KMS-11 (cell line): ENCODE results near the gene CLCNKA.

ENCODE experiments used
- H2AFZ ChIP-seq: fragments of 200-600 bp; sonication (generic); 2 replicates; pipeline ENCODE4 v1.6.1; 2016; ENCODE audit warnings: antibody characterized with exemption, mixed run types, low read depth
- H3K27ac ChIP-seq: fragments of 200-600 bp; sonication (generic); 2 replicates; pipeline ENCODE4 v1.6.1; 2016; ENCODE audit warnings: mild to moderate bottlenecking, mixed run types
- H3K27me3 ChIP-seq: fragments of 200-600 bp; sonication (generic); 2 replicates; pipeline ENCODE4 v1.6.1; 2017; ENCODE audit warnings: mild to moderate bottlenecking, low read depth, mixed run types, moderate library complexity; ENCODE audit not compliant: insufficient read depth
- H3K36me3 ChIP-seq: fragments of 200-600 bp; sonication (generic); 2 replicates; pipeline ENCODE4 v1.6.1; 2017; ENCODE audit warnings: mild to moderate bottlenecking, mixed run types; ENCODE audit not compliant: insufficient read depth
- H3K4me1 ChIP-seq: fragments of 200-600 bp; sonication (generic); 2 replicates; pipeline ENCODE4 v1.6.1; 2016; ENCODE audit warnings: mild to moderate bottlenecking, low read depth, mixed run types; ENCODE audit not compliant: poor library complexity, severe bottlenecking
- H3K4me2 ChIP-seq: fragments of 200-600 bp; sonication (generic); 2 replicates; pipeline ENCODE4 v1.7.0; 2016; ENCODE audit warnings: mild to moderate bottlenecking, mixed run types
- H3K4me3 ChIP-seq: fragments of 200-600 bp; sonication (generic); IDR thresholded peaks from 2 replicates; pipeline ENCODE4 v1.6.1; 2017; ENCODE audit warnings: low read depth, low read length, mixed read lengths; ENCODE audit not compliant: insufficient read depth
- H3K79me2 ChIP-seq: fragments of 200-600 bp; sonication (generic); 2 replicates; pipeline ENCODE4 v1.6.1; 2016; ENCODE audit warnings: low read depth, mixed run types; ENCODE audit not compliant: insufficient read depth
- H3K9ac ChIP-seq: fragments of 200-600 bp; sonication (generic); 2 replicates; pipeline ENCODE4 v1.6.1; 2016; ENCODE audit warnings: mild to moderate bottlenecking, mixed run types
- H4K20me1 ChIP-seq: fragments of 200-600 bp; sonication (generic); 2 replicates; pipeline ENCODE4 v1.6.1; 2016; ENCODE audit warnings: mild to moderate bottlenecking, mixed run types; ENCODE audit not compliant: insufficient read depth
- TF ChIP-seq, protein P1 (sequence below): fragments of 200-600 bp; sonication (generic); conservative IDR thresholded peaks from 2 replicates; pipeline ENCODE4 v1.6.1; 2017; ENCODE audit warnings: low read depth, mild to moderate bottlenecking, antibody characterized with exemption, low read length, moderate library complexity, mixed read lengths

Gene CLCNKA

GRCh38 chr1:15991427-15992186 lies 30.2 kb upstream of the CLCNKA start:
- Histone ChIP-seq H3K4me3 (no peak overlapping the region), H3K4me1 (no peaks in the 10 kb centered on the region), H3K9ac (no peak overlapping the region), H3K36me3 (no peaks in the 10 kb centered on the region), H3K27ac (no peak overlapping the region), H3K79me2 (no peaks in the 10 kb centered on the region), H3K4me2 (no peak overlapping the region), H3K27me3 (no peaks in the 10 kb centered on the region; the same call in 1 of the 2 replicates), H2AFZ (no peak overlapping the region), H4K20me1 (no peaks in the 10 kb centered on the region)
- TF ChIP-seq, protein P1, sequence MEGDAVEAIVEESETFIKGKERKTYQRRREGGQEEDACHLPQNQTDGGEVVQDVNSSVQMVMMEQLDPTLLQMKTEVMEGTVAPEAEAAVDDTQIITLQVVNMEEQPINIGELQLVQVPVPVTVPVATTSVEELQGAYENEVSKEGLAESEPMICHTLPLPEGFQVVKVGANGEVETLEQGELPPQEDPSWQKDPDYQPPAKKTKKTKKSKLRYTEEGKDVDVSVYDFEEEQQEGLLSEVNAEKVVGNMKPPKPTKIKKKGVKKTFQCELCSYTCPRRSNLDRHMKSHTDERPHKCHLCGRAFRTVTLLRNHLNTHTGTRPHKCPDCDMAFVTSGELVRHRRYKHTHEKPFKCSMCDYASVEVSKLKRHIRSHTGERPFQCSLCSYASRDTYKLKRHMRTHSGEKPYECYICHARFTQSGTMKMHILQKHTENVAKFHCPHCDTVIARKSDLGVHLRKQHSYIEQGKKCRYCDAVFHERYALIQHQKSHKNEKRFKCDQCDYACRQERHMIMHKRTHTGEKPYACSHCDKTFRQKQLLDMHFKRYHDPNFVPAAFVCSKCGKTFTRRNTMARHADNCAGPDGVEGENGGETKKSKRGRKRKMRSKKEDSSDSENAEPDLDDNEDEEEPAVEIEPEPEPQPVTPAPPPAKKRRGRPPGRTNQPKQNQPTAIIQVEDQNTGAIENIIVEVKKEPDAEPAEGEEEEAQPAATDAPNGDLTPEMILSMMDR: no peak

DNA sequence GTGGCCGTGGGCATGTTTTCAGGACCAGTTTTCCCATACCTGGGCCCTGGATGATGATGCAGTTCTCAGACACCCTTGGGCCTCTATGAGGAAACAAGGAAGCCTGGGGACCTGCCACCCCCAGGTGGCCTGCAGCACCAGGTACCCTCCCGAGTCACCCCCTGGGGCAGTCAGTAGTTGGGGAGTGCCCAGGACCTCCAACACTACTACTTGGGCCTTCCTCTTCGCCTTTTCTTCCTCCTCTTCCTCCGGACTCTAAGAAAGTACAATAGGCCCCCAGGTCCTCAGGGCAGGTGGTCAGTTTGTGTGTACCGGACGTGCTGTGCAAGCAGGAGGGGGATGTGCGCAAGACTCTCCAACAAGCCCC lies 29.7 kb upstream of the CLCNKA start:
- H3K9ac ChIP-seq: no peak overlapping the region
- H2AFZ ChIP-seq: no peak overlapping the region
- H3K27ac ChIP-seq: no peak overlapping the region
- H3K27me3 ChIP-seq: no peaks in the 10 kb centered on the region; the same call in 1 of the 2 replicates
- no peaks in the 10 kb centered on the region for H3K36me3 ChIP-seq
- H3K4me3 ChIP-seq: no peak overlapping the region
- no peaks in the 10 kb centered on the region for H4K20me1 ChIP-seq
- H3K4me2 ChIP-seq: no peak overlapping the region
- H3K4me1 ChIP-seq: no peaks in the 10 kb centered on the region
- no peaks in the 10 kb centered on the region for H3K79me2 ChIP-seq
- TF ChIP-seq, protein P1: no peak

DNA sequence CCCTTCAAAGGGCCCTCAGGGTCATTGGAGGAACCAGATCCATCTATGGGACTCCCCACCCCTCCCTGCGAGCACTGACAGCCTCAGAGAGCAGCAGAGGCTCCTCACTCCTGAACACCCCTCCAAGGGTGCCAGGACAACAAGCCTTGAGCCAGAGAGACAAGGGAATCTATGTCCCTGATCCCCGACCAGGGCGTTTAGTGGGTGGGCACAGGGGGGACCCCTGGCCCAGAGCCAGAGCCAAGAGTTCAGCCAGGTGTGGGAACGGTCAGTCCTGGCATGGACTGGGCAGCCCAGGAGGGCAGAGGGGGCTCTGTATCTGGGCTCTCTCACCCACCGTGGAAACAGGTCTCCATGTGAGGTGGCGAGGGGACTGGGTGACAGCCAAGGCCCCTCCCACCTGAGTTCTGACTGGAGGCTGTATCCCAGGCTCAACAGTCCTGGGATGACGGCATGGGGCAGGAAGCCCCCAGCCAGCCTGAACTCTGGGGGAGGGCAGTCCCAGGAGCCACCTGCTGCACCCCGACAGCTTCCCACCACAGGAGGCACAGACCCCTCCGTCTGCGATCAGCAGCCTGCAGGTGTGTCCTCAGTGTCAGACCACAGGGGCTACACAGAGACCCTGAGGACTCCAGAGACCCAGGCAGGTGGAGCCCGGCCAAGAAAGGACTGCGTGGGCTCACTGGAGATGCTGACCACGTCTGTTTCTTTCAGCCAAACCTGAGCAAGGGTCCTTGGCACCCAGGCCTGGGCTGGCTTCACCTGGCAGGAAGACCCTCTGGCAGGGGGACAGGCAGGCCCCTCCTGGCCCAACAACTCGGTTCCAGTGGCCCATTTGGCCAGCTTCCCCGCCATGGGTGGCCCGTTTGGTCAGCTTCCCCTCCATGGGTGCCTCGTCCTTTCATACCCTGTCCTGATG lies 29.0 kb upstream of the CLCNKA start:
- no peak overlapping the region for H3K4me3 ChIP-seq
- H3K36me3 ChIP-seq: no peaks in the 10 kb centered on the region
- H4K20me1 ChIP-seq: no peaks in the 10 kb centered on the region
- no peaks in the 10 kb centered on the region; the same call in 1 of the 2 replicates for H3K27me3 ChIP-seq
- no peaks in the 10 kb centered on the region for H3K79me2 ChIP-seq
- H3K4me2 ChIP-seq: no peak overlapping the region
- TF ChIP-seq, protein P1: no peak
- no peak overlapping the region for H2AFZ ChIP-seq
- no peak overlapping the region for H3K27ac ChIP-seq
- H3K9ac ChIP-seq: no peak overlapping the region
- no peaks in the 10 kb centered on the region for H3K4me1 ChIP-seq

DNA sequence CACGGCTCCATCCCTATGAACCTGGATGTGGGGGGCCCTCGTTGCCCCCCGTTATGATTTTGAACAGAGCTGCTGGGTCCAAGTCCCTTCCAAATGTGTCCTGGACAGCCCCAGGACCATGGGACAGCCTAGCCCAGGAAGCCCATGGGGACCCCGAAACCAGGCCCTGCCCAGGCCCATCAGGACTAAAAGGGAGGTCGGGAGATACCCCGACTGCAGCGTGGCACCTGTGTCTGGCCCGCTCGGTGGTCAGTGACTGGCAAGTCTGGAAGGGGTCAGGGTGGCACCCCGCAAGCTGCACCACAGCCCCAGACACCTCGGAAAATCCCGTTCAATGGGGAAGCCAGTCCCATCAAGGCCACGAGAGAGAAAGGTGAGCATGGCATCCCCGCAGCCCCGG lies 28.2 kb upstream of the CLCNKA start:
- H3K9ac ChIP-seq: no peak overlapping the region
- no peak overlapping the region for H3K4me2 ChIP-seq
- no peak overlapping the region for H3K27ac ChIP-seq
- no peaks in the 10 kb centered on the region; the same call in 1 of the 2 replicates for H3K27me3 ChIP-seq
- H3K4me1 ChIP-seq: no peaks in the 10 kb centered on the region
- H3K36me3 ChIP-seq: no peaks in the 10 kb centered on the region
- no peak overlapping the region for H3K4me3 ChIP-seq
- no peaks in the 10 kb centered on the region for H3K79me2 ChIP-seq
- H2AFZ ChIP-seq: no peak overlapping the region
- H4K20me1 ChIP-seq: no peaks in the 10 kb centered on the region
- TF ChIP-seq, protein P1: no peak
